Cardiac muscle cell (in vitro differentiated cells and primary cell): ENCODE results near the gene SV2B. TPM values are rescaled to one million over a fixed set of nuclear protein-coding genes. Genes with fewer than 3 reads are reported as not detected.

Experiments used
- DNase-seq, 2 donors: peaks; one replicate each; pipeline versions ENCODE4 v3.0.0 to v3.0.0-alpha.2; 2010 to 2017; ENCODE audit warnings: low read depth in 1 of 2, low spot score in 1 of 2
- H3K27ac ChIP-seq: fragments of 200-600 bp; sonication (generic); 2 replicates; pipeline ENCODE4 v1.5.1; 2016
- H3K27me3 ChIP-seq: fragments of 200-600 bp; sonication (generic); 2 replicates; pipeline ENCODE4 v1.6.0; 2016; ENCODE audit warnings: control low read depth
- H3K36me3 ChIP-seq: fragments of 200-600 bp; sonication (generic); 2 replicates; pipeline ENCODE4 v1.5.1; 2016; ENCODE audit warnings: control low read depth
- H3K4me1 ChIP-seq: fragments of 200-600 bp; sonication (generic); 2 replicates; pipeline ENCODE4 v1.8.1; 2017; ENCODE audit warnings: low read depth, mild to moderate bottlenecking, mixed run types
- H3K4me3 ChIP-seq: fragments of 200-600 bp; sonication (generic); 2 replicates; pipeline ENCODE4 v1.5.1; 2016; ENCODE audit warnings: mild to moderate bottlenecking
- H3K9me3 ChIP-seq: fragments of 200-600 bp; sonication (generic); 2 replicates; pipeline ENCODE4 v1.5.1; 2017; ENCODE audit warnings: low read depth, mild to moderate bottlenecking, control low read depth
- polyA plus RNA-seq: library from polyadenylated mRNA; unstranded; fragments of >200 nt; fragmentation: Nextera tagmentation; extraction: Ambion mirVana; gene quantifications from 2 replicates; pipeline ENCODE4 v1.2.1, GENCODE V29; 2016
- total RNA-seq: library from RNA; depleted of rRNA; stranded (reverse); fragments of >200 nt; gene quantifications from 2 replicates; pipeline ENCODE4 v1.2.3, GENCODE V29; 2016
- TF ChIP-seq, protein P1 (sequence below): IDR thresholded peaks from 2 replicates; pipeline ENCODE4 v1.5.1; 2012; ENCODE audit warnings: low read depth, mild to moderate bottlenecking, low read length

SV2B gene
- total and polyA plus RNA-seq, 2 experiments from 2014 or later, result 0.03 to 0.32 TPM

DNA sequence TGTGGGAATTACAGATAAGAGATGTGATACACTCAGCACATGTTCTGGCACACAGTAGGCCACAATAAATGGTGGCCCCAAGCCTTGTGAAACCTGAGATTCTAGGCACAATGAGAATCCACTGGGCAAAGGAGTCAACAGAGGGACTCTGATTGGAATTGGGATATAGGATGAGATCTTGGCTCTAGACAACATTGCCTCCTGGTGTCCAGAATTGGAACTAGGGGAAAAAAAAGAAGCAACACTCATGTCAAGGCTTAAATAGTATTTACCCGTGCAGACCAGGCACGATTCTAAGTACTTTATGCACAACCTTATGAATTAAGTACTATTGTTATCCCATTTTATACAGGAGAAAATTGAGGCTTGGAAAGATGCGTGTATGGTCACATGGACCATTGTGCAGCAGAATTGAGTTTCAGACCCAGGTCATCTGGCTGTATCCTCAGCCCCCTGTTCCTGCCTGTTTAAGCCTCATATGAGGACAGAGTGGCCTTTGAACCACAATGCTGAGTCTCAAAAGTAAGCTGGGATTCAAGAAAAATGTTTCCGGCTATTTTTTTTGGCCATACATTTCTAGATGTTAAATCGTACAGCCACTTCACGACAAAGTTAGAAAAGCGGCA is 124.8 kb downstream of the SV2B start:
- H3K36me3 ChIP-seq, result no peaks in the 10 kb centered on the region
- TF ChIP-seq, protein P1, sequence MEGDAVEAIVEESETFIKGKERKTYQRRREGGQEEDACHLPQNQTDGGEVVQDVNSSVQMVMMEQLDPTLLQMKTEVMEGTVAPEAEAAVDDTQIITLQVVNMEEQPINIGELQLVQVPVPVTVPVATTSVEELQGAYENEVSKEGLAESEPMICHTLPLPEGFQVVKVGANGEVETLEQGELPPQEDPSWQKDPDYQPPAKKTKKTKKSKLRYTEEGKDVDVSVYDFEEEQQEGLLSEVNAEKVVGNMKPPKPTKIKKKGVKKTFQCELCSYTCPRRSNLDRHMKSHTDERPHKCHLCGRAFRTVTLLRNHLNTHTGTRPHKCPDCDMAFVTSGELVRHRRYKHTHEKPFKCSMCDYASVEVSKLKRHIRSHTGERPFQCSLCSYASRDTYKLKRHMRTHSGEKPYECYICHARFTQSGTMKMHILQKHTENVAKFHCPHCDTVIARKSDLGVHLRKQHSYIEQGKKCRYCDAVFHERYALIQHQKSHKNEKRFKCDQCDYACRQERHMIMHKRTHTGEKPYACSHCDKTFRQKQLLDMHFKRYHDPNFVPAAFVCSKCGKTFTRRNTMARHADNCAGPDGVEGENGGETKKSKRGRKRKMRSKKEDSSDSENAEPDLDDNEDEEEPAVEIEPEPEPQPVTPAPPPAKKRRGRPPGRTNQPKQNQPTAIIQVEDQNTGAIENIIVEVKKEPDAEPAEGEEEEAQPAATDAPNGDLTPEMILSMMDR, result peak; percentile 69
- H3K4me3 ChIP-seq, result no peak overlapping the region
- no peaks in the 10 kb centered on the region for H3K9me3 ChIP-seq
- DNase-seq, result peak; percentile 51
- H3K4me1 ChIP-seq, result no peaks in the 10 kb centered on the region
- no peaks in the 10 kb centered on the region for H3K27me3 ChIP-seq
- no peak overlapping the region for H3K27ac ChIP-seq

DNA sequence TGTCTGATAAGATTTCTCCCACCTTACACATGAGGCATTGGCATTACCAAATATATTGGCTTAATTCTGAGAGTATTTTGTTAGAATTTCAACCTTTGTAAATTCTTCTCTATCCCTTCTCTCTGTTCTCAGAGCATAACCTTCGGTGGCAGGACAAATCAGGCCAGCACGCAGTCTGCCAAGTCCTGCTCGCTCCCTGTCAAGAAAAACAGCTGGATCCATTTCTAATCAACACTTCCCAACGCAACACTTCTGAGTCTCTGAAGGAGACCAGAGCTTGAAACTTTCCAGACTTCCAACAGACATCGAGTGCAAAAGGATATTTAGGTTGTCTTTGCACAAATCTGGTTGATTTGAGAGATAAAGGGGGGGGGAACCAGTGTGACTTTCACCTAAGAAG is 125.7 kb downstream of the SV2B start:
- no peaks in the 10 kb centered on the region for H3K27me3 ChIP-seq
- H3K9me3 ChIP-seq, result no peaks in the 10 kb centered on the region
- H3K4me1 ChIP-seq, result no peaks in the 10 kb centered on the region
- DNase-seq, result no peak
- TF ChIP-seq, protein P1, result no peak
- H3K4me3 ChIP-seq, result no peak overlapping the region
- no peak overlapping the region for H3K27ac ChIP-seq
- H3K36me3 ChIP-seq, result no peaks in the 10 kb centered on the region

DNA sequence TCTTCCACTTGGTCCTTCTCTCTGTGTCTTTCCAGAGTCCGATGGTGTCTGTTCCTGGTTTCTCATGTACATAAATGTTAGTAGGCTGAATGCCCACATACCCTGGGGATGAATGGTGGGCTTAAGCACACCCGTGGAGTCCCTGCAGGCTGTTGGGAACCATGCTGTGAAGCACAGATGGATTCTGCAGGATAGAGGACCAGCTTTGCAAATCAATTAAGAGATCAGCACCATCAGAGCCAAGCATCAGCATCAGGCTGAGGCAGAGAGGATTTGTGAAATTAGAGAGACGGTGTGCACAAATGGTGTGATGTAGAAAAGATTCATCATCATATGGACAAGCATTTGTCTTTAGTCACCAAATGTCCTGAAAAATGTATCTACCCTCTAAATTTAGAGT is 127.1 kb downstream of the SV2B start:
- no peaks in the 10 kb centered on the region for H3K27me3 ChIP-seq
- no peaks in the 10 kb centered on the region for H3K9me3 ChIP-seq
- no peak overlapping the region for H3K4me3 ChIP-seq
- DNase-seq, result no peak
- no peaks in the 10 kb centered on the region for H3K36me3 ChIP-seq
- TF ChIP-seq, protein P1, result no peak
- no peaks in the 10 kb centered on the region for H3K4me1 ChIP-seq
- no peak overlapping the region for H3K27ac ChIP-seq

DNA sequence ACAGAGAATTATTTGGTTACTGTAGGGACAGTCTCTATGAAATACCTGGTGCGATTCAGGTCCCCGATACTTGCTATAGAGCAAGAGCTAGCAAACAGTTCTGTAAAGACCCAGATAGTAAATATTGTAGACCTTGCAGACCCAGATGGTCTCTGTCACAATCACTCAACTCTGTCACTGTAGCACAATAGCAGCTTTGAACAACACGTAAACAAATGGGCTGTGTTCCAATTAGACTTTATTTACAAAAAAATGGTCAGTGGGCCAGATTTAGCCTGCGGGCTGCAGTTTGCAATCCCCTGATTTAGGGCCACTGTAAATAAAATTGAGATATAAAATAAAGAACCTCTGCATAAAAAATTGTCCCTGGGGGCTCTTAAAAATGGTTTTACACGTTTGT is 127.7 kb downstream of the SV2B start:
- Histone ChIP-seq H3K27ac (no peak overlapping the region), H3K27me3 (no peaks in the 10 kb centered on the region), H3K36me3 (no peaks in the 10 kb centered on the region), H3K4me3 (no peak overlapping the region), H3K9me3 (no peaks in the 10 kb centered on the region), H3K4me1 (no peaks in the 10 kb centered on the region)
- DNase-seq, result no peak
- TF ChIP-seq, protein P1, result no peak

DNA sequence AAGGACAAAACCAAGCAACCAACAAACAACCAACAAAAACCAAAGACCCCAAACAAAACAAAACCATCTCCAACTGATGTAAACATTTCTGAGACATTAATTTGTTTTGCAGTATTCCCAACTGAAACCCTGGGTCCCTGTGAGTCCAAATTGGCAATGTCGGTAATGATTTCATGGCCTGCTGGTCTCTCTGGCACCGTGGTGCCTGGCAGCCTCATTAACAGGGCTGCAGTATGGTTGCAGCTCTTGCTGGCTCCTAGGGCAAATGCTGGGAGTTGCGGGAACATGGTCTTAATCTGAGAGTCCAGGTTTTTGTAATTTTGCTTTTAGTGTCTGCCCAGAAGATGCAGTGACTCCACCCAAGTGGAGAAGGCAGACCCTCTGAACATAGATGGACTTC is 128.3 kb downstream of the SV2B start:
- H3K4me1 ChIP-seq, result no peaks in the 10 kb centered on the region
- no peaks in the 10 kb centered on the region for H3K9me3 ChIP-seq
- H3K4me3 ChIP-seq, result no peak overlapping the region
- no peaks in the 10 kb centered on the region for H3K36me3 ChIP-seq
- H3K27ac ChIP-seq, result no peak overlapping the region
- DNase-seq, result no peak
- TF ChIP-seq, protein P1, result no peak
- no peaks in the 10 kb centered on the region for H3K27me3 ChIP-seq
